Measurements from ENCODE around the gene UBP1. TPM values are rescaled to one million over a fixed set of nuclear protein-coding genes. Genes with fewer than 3 reads are reported as not detected.

The UBP1 gene
- total RNA-seq, 1 experiment from 2014 or later: 69.5 TPM

DNA sequence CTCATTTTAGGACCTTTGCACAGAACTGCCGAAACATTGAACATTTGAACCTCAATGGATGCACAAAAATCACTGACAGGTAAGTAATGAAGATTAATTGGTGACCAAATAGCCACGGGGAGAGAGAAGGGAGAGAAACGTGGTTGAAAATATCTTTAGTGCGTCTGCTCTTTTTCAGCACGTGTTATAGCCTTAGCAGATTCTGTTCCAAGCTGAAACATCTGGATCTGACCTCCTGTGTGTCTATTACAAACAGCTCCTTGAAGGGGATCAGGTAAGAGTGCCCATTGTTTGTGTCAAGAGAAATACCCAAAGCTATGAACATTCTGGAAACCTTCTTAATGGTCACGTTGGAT lies 67.1 kb downstream of the UBP1 start:
- Histone ChIP-seq H2AFZ (ENCODE audit: low read depth, low read length, poor library complexity, severe bottlenecking) (no peak overlapping the region), H3K9me2 (ENCODE audit: insufficient read depth) (no peaks in the 10 kb centered on the region), H3K27ac (ENCODE audit: low read depth, low read length) (no peak overlapping the region), H3K79me2 (ENCODE audit: insufficient read depth, low read length) (no peaks in the 10 kb centered on the region), H3K27me3 (ENCODE audit: insufficient read depth, low read length) (no peaks in the 10 kb centered on the region), H3K4me1 (ENCODE audit: control insufficient read depth in 1 of 2, insufficient read depth in 2 of 2, low read length in 2 of 2) (peaks cover 4 to 20% of the 10 kb centered on the region in 2 experiments; a peak in 3 of 4 replicates), H3K9ac (ENCODE audit: low read length) (no peak overlapping the region), H4K20me1 (ENCODE audit: insufficient read depth) (no peaks in the 10 kb centered on the region), H3K9me3 (ENCODE audit: control insufficient read depth in 1 of 2, insufficient read depth in 1 of 2, low read depth in 1 of 2, low read length in 2 of 2) (no peaks in the 10 kb centered on the region), H3K4me2 (ENCODE audit: low read length) (peak overlapping the region; percentile 70), H3K4me3 (replicated peaks in 1 of 2; ENCODE audit: low read depth in 1 of 2, low read length in 2 of 2) (peak overlapping the region in 1 of 2 experiments; percentile 39; a peak in 1 of 4 replicates), H3K36me3 (ENCODE audit: control insufficient read depth in 1 of 2, insufficient read depth in 2 of 2, low read length in 2 of 2) (peaks cover 4 to 17% of the 10 kb centered on the region in 2 experiments; a peak in 2 of 4 replicates)
- DNase-seq (ENCODE audit: low read depth, low spot score) (no peak), ATAC-seq (no peak; the same call in 1 of the 2 replicates)
- TF ChIP-seq, protein P1, sequence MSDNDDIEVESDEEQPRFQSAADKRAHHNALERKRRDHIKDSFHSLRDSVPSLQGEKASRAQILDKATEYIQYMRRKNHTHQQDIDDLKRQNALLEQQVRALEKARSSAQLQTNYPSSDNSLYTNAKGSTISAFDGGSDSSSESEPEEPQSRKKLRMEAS (IDR thresholded peaks at IDR 0.05): no peak
- TF ChIP-seq CBX3 (IDR thresholded peaks at IDR 0.05; ENCODE audit: low read depth): no peak
- no peak for TF ChIP-seq ATF3 (IDR thresholded peaks at IDR 0.05)
- TF ChIP-seq JUND (IDR thresholded peaks at IDR 0.05): no peak
- no peak for TF ChIP-seq SIN3A (IDR thresholded peaks at IDR 0.05; ENCODE audit: low read depth)
- no peak for TF ChIP-seq FOSL1 (IDR thresholded peaks at IDR 0.05; ENCODE audit: low read depth)
- TF ChIP-seq ZFX (IDR thresholded peaks at IDR 0.05): no peak
- TF ChIP-seq REST (IDR thresholded peaks at IDR 0.05; ENCODE audit: low read depth): no peak
- TF ChIP-seq EGR1 (IDR thresholded peaks at IDR 0.05; ENCODE audit: low read depth): no peak
- no peak for TF ChIP-seq POLR2A (IDR thresholded peaks at IDR 0.05; ENCODE audit: borderline replicate concordance, extremely low read depth, insufficient read depth, insufficient read length)
- TF ChIP-seq TCF7L2 (IDR thresholded peaks at IDR 0.05; ENCODE audit: borderline replicate concordance, extremely low read depth, insufficient read depth, insufficient read length): no peak
- TF ChIP-seq ZNF274 (IDR thresholded peaks at IDR 0.05; ENCODE audit: low read depth, low read length): no peak
- TF ChIP-seq YY1 (IDR thresholded peaks at IDR 0.05; ENCODE audit: extremely low read depth, insufficient replicate concordance, low read depth, low read length): no peak
- TF ChIP-seq POLR2AphosphoS5 (IDR thresholded peaks at IDR 0.05; ENCODE audit: low read depth, low read length): no peak
- no peak for TF ChIP-seq EZH2phosphoT487 (IDR thresholded peaks at IDR 0.05; ENCODE audit: borderline replicate concordance)
- TF ChIP-seq RAD21 (IDR thresholded peaks at IDR 0.05; ENCODE audit: low read depth): no peak
- TF ChIP-seq SP1 (IDR thresholded peaks at IDR 0.05; ENCODE audit: low read depth): no peak
- TF ChIP-seq CEBPB (IDR thresholded peaks at IDR 0.05; ENCODE audit: low read depth): no peak
- TF ChIP-seq SRF (IDR thresholded peaks at IDR 0.05; ENCODE audit: low read depth): no peak
- ChIA-PET CTCF (interaction anchor here (0.7 to 5.3 kb wide), 30 partner anchors 9 to 424 kb away, joined by 3 to 172 read pairs (median 4); no protein-coding TSS in a partner anchor), POLR2A (interaction anchor here (0.7 kb wide), 1 partner anchor 425 kb away, joined by 3 read pairs; the partner anchor contains the start of gene PDCD6IP), RAD21 (ENCODE audit: low non-redundant PET in 1 of 2, low total read pairs in 2 of 2, uncharacterized antibody in 2 of 2, unreplicated experiment in 2 of 2) (interaction anchor here (1.0 to 1.9 kb wide), 5 partner anchors 73 to 414 kb away, joined by 3 to 38 read pairs (median 4); no protein-coding TSS in a partner anchor)
- no TSS peak for BruUV-seq (replicated peaks)
- intact Hi-C loops (cut with micrococcal nuclease): loop anchor here (1.0 kb wide), 1 partner anchor 426 kb away; no protein-coding TSS in a partner anchor
